Right lobe of liver (tissue), 4 donors: ENCODE measurements around the gene SYT11.

Experiments used
- CTCF ChIP-seq, 4 donors: fragments of 200-600 bp in 3 of 4; fragments of 450-650 bp in 1 of 4; IDR thresholded peaks; one replicate each; pipeline versions ENCODE4 v1.5.1 to v1.8.0; 2016 to 2022; ENCODE audit warnings: antibody characterized with exemption in 4 of 4, mild to moderate bottlenecking in 2 of 4
- POLR2A ChIP-seq: fragments of 450-650 bp; IDR thresholded peaks from one replicate; pipeline ENCODE4 v1.6.1; 2017; ENCODE audit warnings: antibody characterized with exemption, mild to moderate bottlenecking
- donor health status: DM: no; HTN: no; CAD: no.
- donor health status: DM: no; HTN: no; CAD: no.
- donor health status: DM: no; HTN: yes; CAD: no.

- TF ChIP-seq CTCF (IDR thresholded peaks at IDR 0.05) (no peak), POLR2A (no peak)
Observed at GRCh38 chr1:155897746-155898145, 38.4 kb downstream of the SYT11 start.
